SU-DHL-6 (cell line): ENCODE data around the gene TPI1.

Experiments used
- EZH2phosphoT487 ChIP-seq: fragments of 200-600 bp; sonication (generic), shearing (Covaris generic); conservative IDR thresholded peaks from 2 replicates; pipeline ENCODE4 v1.6.1; 2018; ENCODE audit warnings: mild to moderate bottlenecking, antibody characterized with exemption, low read length, moderate library complexity, mixed read lengths
- TF ChIP-seq, protein P1 (sequence below): fragments of 200-600 bp; sonication (generic); IDR thresholded peaks from one replicate; pipeline ENCODE4 v1.5.1; 2017; ENCODE audit warnings: antibody characterized with exemption, mild to moderate bottlenecking, low read length, moderate library complexity; ENCODE audit not compliant: insufficient read depth, poor library complexity, severe bottlenecking

DNA sequence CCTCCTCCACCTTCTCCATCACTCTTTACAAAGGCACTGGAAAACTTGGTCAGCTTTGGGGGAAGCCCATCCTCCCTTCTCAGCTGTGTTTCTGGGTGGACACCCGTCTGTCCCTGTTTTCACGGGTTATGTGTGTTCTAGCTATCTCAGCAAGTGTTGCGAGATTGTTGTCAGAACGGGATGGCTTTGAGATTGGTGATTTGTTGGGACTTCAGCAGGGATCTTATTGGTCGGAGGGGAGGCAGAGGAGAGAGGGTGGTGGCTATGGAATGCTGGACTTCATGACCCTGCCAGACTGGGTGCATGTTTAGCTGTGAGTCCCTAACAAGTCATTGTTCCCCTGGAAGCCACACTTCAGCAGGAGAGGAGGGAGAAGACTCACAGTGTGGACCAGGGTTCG, 13.3 kb upstream of the TPI1 start:
- TF ChIP-seq, protein P1, sequence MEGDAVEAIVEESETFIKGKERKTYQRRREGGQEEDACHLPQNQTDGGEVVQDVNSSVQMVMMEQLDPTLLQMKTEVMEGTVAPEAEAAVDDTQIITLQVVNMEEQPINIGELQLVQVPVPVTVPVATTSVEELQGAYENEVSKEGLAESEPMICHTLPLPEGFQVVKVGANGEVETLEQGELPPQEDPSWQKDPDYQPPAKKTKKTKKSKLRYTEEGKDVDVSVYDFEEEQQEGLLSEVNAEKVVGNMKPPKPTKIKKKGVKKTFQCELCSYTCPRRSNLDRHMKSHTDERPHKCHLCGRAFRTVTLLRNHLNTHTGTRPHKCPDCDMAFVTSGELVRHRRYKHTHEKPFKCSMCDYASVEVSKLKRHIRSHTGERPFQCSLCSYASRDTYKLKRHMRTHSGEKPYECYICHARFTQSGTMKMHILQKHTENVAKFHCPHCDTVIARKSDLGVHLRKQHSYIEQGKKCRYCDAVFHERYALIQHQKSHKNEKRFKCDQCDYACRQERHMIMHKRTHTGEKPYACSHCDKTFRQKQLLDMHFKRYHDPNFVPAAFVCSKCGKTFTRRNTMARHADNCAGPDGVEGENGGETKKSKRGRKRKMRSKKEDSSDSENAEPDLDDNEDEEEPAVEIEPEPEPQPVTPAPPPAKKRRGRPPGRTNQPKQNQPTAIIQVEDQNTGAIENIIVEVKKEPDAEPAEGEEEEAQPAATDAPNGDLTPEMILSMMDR = no peak
- no peak for TF ChIP-seq EZH2phosphoT487
